HepG2 (cell line): Measurements from ENCODE around the gene ORC3. TPM values are rescaled to one million over a fixed set of nuclear protein-coding genes. Genes with fewer than 3 reads are reported as not detected.

Experiments used
- JUNB ChIP-seq: sonication (generic); formaldehyde crosslinking; IDR thresholded peaks from 2 replicates; pipeline ENCODE4 v1.8.0; 2022; ENCODE audit warnings: missing genetic modification reagents, mild to moderate bottlenecking, borderline replicate concordance
- NFE2L2 ChIP-seq: fragments of 150-350 bp; IDR thresholded peaks from 2 replicates; pipeline ENCODE4 v1.6.1; 2014; ENCODE audit warnings: low read length
- NR3C1 ChIP-seq: sonication (generic); formaldehyde crosslinking; IDR thresholded peaks from 2 replicates; pipeline ENCODE4 v1.4.0; 2020; ENCODE audit warnings: missing genetic modification reagents
- PAWR ChIP-seq: sonication (generic); formaldehyde crosslinking; IDR thresholded peaks from 2 replicates; pipeline ENCODE4 v1.4.0; 2020; ENCODE audit warnings: missing genetic modification reagents, mild to moderate bottlenecking, borderline replicate concordance
- PHF20 ChIP-seq: sonication (generic); formaldehyde crosslinking; IDR thresholded peaks from 2 replicates; pipeline ENCODE4 v1.5.0; 2020; ENCODE audit warnings: mild to moderate bottlenecking, missing genetic modification reagents
- SKI ChIP-seq: fragments of 450-650 bp; IDR thresholded peaks from one replicate; pipeline ENCODE4 v1.6.1; 2018; ENCODE audit warnings: mild to moderate bottlenecking; ENCODE audit not compliant: partially characterized antibody
- SMARCE1 ChIP-seq: fragments of 450-650 bp; IDR thresholded peaks from 2 replicates; pipeline ENCODE4 v1.6.1; 2017; ENCODE audit warnings: borderline replicate concordance
- SNAPC5 ChIP-seq: sonication (generic); formaldehyde crosslinking; IDR thresholded peaks from 2 replicates; pipeline ENCODE4 v1.8.1; 2023; ENCODE audit warnings: mild to moderate bottlenecking, missing genetic modification reagents, borderline replicate concordance
- SRY ChIP-seq: sonication (generic); formaldehyde crosslinking; IDR thresholded peaks from 2 replicates; pipeline ENCODE4 v1.8.0; 2022; ENCODE audit warnings: mild to moderate bottlenecking, missing genetic modification reagents
- ZBTB33 ChIP-seq: sonication (generic); formaldehyde crosslinking; IDR thresholded peaks from 2 replicates; pipeline ENCODE4 v1.4.0; 2020; ENCODE audit warnings: missing genetic modification reagents
- ZNF101 ChIP-seq: sonication (generic); formaldehyde crosslinking; IDR thresholded peaks from 2 replicates; pipeline ENCODE4 v1.4.0; 2020; ENCODE audit warnings: mild to moderate bottlenecking, low read depth, missing genetic modification reagents, borderline replicate concordance
- ZNF512B ChIP-seq: sonication (generic); formaldehyde crosslinking; IDR thresholded peaks from 2 replicates; pipeline ENCODE4 v1.5.1; 2020; ENCODE audit warnings: missing genetic modification reagents, mild to moderate bottlenecking, borderline replicate concordance
- ZNF766 ChIP-seq: sonication (generic); formaldehyde crosslinking; IDR thresholded peaks from 2 replicates; pipeline ENCODE4 v1.5.0; 2020; ENCODE audit warnings: missing genetic modification reagents, borderline replicate concordance
- ZNF773 ChIP-seq: sonication (generic); formaldehyde crosslinking; IDR thresholded peaks from 2 replicates; pipeline ENCODE4 v1.4.0; 2020; ENCODE audit warnings: missing genetic modification reagents, borderline replicate concordance
- polyA plus RNA-seq, 8 experiments: library from polyadenylated mRNA; depleted of rRNA in 3 of 8; stranded (reverse) in 7 of 8; unstranded in 1 of 8; fragments of >200 nt; fragmentation: Illumina TruSeq in 4 of 8; extraction: Trizol in 4 of 8; gene quantifications; 2 replicates each; pipeline versions ENCODE4 v1.2.1 to v1.2.3, GENCODE V29; 2011 to 2016; ENCODE audit warnings: low read depth in 4 of 8, missing spikeins in 1 of 8, mixed read lengths in 1 of 8; ENCODE audit not compliant: insufficient read depth in 1 of 8
- total RNA-seq, 5 experiments: library from RNA; depleted of rRNA; stranded (reverse); fragments of >200 nt; fragmentation: Illumina TruSeq; extraction: Trizol; gene quantifications; 2 replicates each; pipeline ENCODE4 v1.2.3, GENCODE V29; 2016; ENCODE audit warnings: low read depth in 1 of 5
- TF ChIP-seq, protein P1 (sequence below): sonication (generic); formaldehyde crosslinking; IDR thresholded peaks from 2 replicates; pipeline ENCODE4 v1.4.0; 2020; ENCODE audit warnings: missing genetic modification reagents
- TF ChIP-seq, protein P2 (sequence below): sonication (generic); formaldehyde crosslinking; IDR thresholded peaks from 2 replicates; pipeline ENCODE4 v1.8.1; 2022; ENCODE audit warnings: mild to moderate bottlenecking, missing genetic modification reagents

The ORC3 gene
- total and polyA plus RNA-seq, 2 of the 13 experiments (the other 11 are each of a cell fraction or from before 2014, with no cell fraction given): 21.8 to 43.5 TPM

- TF ChIP-seq ZNF512B (CRISPR knock-in tag) (no peak), SNAPC5 (CRISPR knock-in tag) (no peak), NR3C1 (CRISPR knock-in tag) (no peak), PHF20 (CRISPR knock-in tag) (peak; percentile 92), ZNF773 (no peak), NFE2L2 (no peak), SMARCE1 (no peak), SKI (peak; percentile 11), PAWR (CRISPR knock-in tag) (no peak), SRY (peak; percentile 65; the same call in 1 of the 2 replicates), ZNF101 (CRISPR knock-in tag) (0 out of 2 replicates have a peak, but pooled peaks have one; percentile 19), JUNB (CRISPR knock-in tag) (no peak), ZBTB33 (0 out of 2 replicates have a peak, but pooled peaks have one; percentile 47), ZNF766 (peak; percentile 32; the same call in 1 of the 2 replicates)
- TF ChIP-seq, protein P1, sequence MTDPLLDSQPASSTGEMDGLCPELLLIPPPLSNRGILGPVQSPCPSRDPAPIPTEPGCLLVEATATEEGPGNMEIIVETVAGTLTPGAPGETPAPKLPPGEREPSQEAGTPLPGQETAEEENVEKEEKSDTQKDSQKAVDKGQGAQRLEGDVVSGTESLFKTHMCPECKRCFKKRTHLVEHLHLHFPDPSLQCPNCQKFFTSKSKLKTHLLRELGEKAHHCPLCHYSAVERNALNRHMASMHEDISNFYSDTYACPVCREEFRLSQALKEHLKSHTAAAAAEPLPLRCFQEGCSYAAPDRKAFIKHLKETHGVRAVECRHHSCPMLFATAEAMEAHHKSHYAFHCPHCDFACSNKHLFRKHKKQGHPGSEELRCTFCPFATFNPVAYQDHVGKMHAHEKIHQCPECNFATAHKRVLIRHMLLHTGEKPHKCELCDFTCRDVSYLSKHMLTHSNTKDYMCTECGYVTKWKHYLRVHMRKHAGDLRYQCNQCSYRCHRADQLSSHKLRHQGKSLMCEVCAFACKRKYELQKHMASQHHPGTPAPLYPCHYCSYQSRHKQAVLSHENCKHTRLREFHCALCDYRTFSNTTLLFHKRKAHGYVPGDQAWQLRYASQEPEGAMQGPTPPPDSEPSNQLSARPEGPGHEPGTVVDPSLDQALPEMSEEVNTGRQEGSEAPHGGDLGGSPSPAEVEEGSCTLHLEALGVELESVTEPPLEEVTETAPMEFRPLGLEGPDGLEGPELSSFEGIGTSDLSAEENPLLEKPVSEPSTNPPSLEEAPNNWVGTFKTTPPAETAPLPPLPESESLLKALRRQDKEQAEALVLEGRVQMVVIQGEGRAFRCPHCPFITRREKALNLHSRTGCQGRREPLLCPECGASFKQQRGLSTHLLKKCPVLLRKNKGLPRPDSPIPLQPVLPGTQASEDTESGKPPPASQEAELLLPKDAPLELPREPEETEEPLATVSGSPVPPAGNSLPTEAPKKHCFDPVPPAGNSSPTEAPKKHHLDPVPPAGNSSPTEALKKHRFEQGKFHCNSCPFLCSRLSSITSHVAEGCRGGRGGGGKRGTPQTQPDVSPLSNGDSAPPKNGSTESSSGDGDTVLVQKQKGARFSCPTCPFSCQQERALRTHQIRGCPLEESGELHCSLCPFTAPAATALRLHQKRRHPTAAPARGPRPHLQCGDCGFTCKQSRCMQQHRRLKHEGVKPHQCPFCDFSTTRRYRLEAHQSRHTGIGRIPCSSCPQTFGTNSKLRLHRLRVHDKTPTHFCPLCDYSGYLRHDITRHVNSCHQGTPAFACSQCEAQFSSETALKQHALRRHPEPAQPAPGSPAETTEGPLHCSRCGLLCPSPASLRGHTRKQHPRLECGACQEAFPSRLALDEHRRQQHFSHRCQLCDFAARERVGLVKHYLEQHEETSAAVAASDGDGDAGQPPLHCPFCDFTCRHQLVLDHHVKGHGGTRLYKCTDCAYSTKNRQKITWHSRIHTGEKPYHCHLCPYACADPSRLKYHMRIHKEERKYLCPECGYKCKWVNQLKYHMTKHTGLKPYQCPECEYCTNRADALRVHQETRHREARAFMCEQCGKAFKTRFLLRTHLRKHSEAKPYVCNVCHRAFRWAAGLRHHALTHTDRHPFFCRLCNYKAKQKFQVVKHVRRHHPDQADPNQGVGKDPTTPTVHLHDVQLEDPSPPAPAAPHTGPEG (CRISPR knock-in tag): no peak
- TF ChIP-seq, protein P2, sequence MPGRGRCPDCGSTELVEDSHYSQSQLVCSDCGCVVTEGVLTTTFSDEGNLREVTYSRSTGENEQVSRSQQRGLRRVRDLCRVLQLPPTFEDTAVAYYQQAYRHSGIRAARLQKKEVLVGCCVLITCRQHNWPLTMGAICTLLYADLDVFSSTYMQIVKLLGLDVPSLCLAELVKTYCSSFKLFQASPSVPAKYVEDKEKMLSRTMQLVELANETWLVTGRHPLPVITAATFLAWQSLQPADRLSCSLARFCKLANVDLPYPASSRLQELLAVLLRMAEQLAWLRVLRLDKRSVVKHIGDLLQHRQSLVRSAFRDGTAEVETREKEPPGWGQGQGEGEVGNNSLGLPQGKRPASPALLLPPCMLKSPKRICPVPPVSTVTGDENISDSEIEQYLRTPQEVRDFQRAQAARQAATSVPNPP (CRISPR knock-in tag): no peak
These were observed at the start of gene ORC3, which contains the start of gene RARS2 (continued) for GRCh38 chr6:87589693-87590416.
